ENCODE measurements around the gene RAPGEF3.

GRCh38 chr12:47698055-47698454 lies 60.6 kb downstream of the RAPGEF3 start:
- TF ChIP-seq CTCF (IDR thresholded peaks at IDR 0.05; ENCODE audit: low read depth, low read length, missing input control) (no peak), TAF1 (conservative IDR thresholded peaks at IDR 0.05) (no peak), RAD21 (IDR thresholded peaks at IDR 0.05) (no peak), MAX (IDR thresholded peaks at IDR 0.05) (no peak), YY1 (IDR thresholded peaks at IDR 0.05) (no peak), REST (IDR thresholded peaks at IDR 0.05) (no peak)
